Measurements from ENCODE around the gene PON3.

Gene PON3

GRCh38 chr7:95411036-95411435, 14.9 kb upstream of the PON3 start:
- no peaks in the 10 kb centered on the region for H3K9me3 ChIP-seq (ENCODE audit: control insufficient read depth, insufficient read depth, low read length)
- no peaks in the 10 kb centered on the region for H3K27me3 ChIP-seq (ENCODE audit: control insufficient read depth, insufficient read depth, low read length)
- H3K36me3 ChIP-seq (ENCODE audit: control insufficient read depth, insufficient read depth, low read length): peaks cover 49% of the 10 kb centered on the region
- H3K4me1 ChIP-seq (ENCODE audit: control insufficient read depth, insufficient read depth, low read length): no peaks in the 10 kb centered on the region
- H3K4me3 ChIP-seq (ENCODE audit: low read depth, low read length): no peak overlapping the region
- no peak overlapping the region for H3K9ac ChIP-seq (ENCODE audit: low read depth, low read length)
- H3K27ac ChIP-seq (ENCODE audit: low read depth, low read length): no peak overlapping the region

- no peaks in the 10 kb centered on the region for H3K9me3 ChIP-seq (ENCODE audit: control insufficient read depth, insufficient read depth, low read length)
Measured at GRCh38 chr7:95407751-95408150, 11.6 kb upstream of the PON3 start.

GRCh38 chr7:95405800-95406199, 9.6 kb upstream of the PON3 start:
- Histone ChIP-seq H3K9me3 (ENCODE audit: control insufficient read depth, insufficient read depth, low read length) (no peaks in the 10 kb centered on the region), H3K27ac (ENCODE audit: low read depth, low read length) (no peak overlapping the region), H3K9ac (ENCODE audit: low read depth, low read length) (no peak overlapping the region), H3K27me3 (ENCODE audit: control insufficient read depth, insufficient read depth, low read length) (no peaks in the 10 kb centered on the region), H3K4me3 (ENCODE audit: low read depth, low read length) (no peak overlapping the region), H3K36me3 (ENCODE audit: control insufficient read depth, insufficient read depth, low read length) (peaks cover 52% of the 10 kb centered on the region), H3K4me1 (ENCODE audit: control insufficient read depth, insufficient read depth, low read length) (no peaks in the 10 kb centered on the region)

More at GRCh38 chr7:95407751-95408150, 11.6 kb upstream of the PON3 start:
- H3K4me1 ChIP-seq (ENCODE audit: control insufficient read depth, insufficient read depth, low read length): no peaks in the 10 kb centered on the region
- no peak overlapping the region for H3K9ac ChIP-seq (ENCODE audit: low read depth, low read length)
- H3K27ac ChIP-seq (ENCODE audit: low read depth, low read length): no peak overlapping the region
- H3K27me3 ChIP-seq (ENCODE audit: control insufficient read depth, insufficient read depth, low read length): no peaks in the 10 kb centered on the region
- H3K36me3 ChIP-seq (ENCODE audit: control insufficient read depth, insufficient read depth, low read length): peaks cover 65% of the 10 kb centered on the region
- H3K4me3 ChIP-seq (ENCODE audit: low read depth, low read length): no peak overlapping the region

- H3K36me3 ChIP-seq (ENCODE audit: control insufficient read depth, insufficient read depth, low read length): peaks cover 46% of the 10 kb centered on the region
Measured at GRCh38 chr7:95405208-95405607, 9.0 kb upstream of the PON3 start.

GRCh38 chr7:95404316-95404865, 8.2 kb upstream of the PON3 start:
- no peaks in the 10 kb centered on the region for H3K9me3 ChIP-seq (ENCODE audit: control insufficient read depth, insufficient read depth, low read length)
- no peak overlapping the region for H3K27ac ChIP-seq (ENCODE audit: low read depth, low read length)
- no peak overlapping the region for H3K9ac ChIP-seq (ENCODE audit: low read depth, low read length)
- H3K36me3 ChIP-seq (ENCODE audit: control insufficient read depth, insufficient read depth, low read length): peaks cover 40% of the 10 kb centered on the region
- H3K4me3 ChIP-seq (ENCODE audit: low read depth, low read length): no peak overlapping the region
- no peaks in the 10 kb centered on the region for H3K27me3 ChIP-seq (ENCODE audit: control insufficient read depth, insufficient read depth, low read length)
- H3K4me1 ChIP-seq (ENCODE audit: control insufficient read depth, insufficient read depth, low read length): no peaks in the 10 kb centered on the region

More at GRCh38 chr7:95405208-95405607, 9.0 kb upstream of the PON3 start:
- H3K4me3 ChIP-seq (ENCODE audit: low read depth, low read length): no peak overlapping the region
- H3K4me1 ChIP-seq (ENCODE audit: control insufficient read depth, insufficient read depth, low read length): no peaks in the 10 kb centered on the region
- no peak overlapping the region for H3K9ac ChIP-seq (ENCODE audit: low read depth, low read length)
- no peaks in the 10 kb centered on the region for H3K9me3 ChIP-seq (ENCODE audit: control insufficient read depth, insufficient read depth, low read length)
- H3K27me3 ChIP-seq (ENCODE audit: control insufficient read depth, insufficient read depth, low read length): no peaks in the 10 kb centered on the region
- no peak overlapping the region for H3K27ac ChIP-seq (ENCODE audit: low read depth, low read length)

GRCh38 chr7:95398155-95398940, 2.2 kb upstream of the PON3 start:
- H3K27ac ChIP-seq (ENCODE audit: low read depth, low read length): no peak overlapping the region
- peaks cover 11% of the 10 kb centered on the region for H3K27me3 ChIP-seq (ENCODE audit: control insufficient read depth, insufficient read depth, low read length)
- no peaks in the 10 kb centered on the region for H3K4me1 ChIP-seq (ENCODE audit: control insufficient read depth, insufficient read depth, low read length)
- H3K36me3 ChIP-seq (ENCODE audit: control insufficient read depth, insufficient read depth, low read length): peaks cover 4% of the 10 kb centered on the region; the same call in 1 of the 2 replicates
- no peak overlapping the region for H3K4me3 ChIP-seq (ENCODE audit: low read depth, low read length)
- no peaks in the 10 kb centered on the region for H3K9me3 ChIP-seq (ENCODE audit: control insufficient read depth, insufficient read depth, low read length)
- no peak overlapping the region for H3K9ac ChIP-seq (ENCODE audit: low read depth, low read length)

GRCh38 chr7:95397381-95397780, 1.2 kb upstream of the PON3 start:
- H3K4me3 ChIP-seq (ENCODE audit: low read depth, low read length): peak overlapping the region; percentile 69; the same call in 1 of the 2 replicates
- no peaks in the 10 kb centered on the region for H3K4me1 ChIP-seq (ENCODE audit: control insufficient read depth, insufficient read depth, low read length)
- H3K27me3 ChIP-seq (ENCODE audit: control insufficient read depth, insufficient read depth, low read length): peaks cover 11% of the 10 kb centered on the region
- no peaks in the 10 kb centered on the region for H3K36me3 ChIP-seq (ENCODE audit: control insufficient read depth, insufficient read depth, low read length)
- no peaks in the 10 kb centered on the region for H3K9me3 ChIP-seq (ENCODE audit: control insufficient read depth, insufficient read depth, low read length)
- no peak overlapping the region for H3K27ac ChIP-seq (ENCODE audit: low read depth, low read length)
- H3K9ac ChIP-seq (ENCODE audit: low read depth, low read length): no peak overlapping the region

GRCh38 chr7:95395755-95396135, 430 bp downstream of the PON3 start:
- Histone ChIP-seq H3K27me3 (ENCODE audit: control insufficient read depth, insufficient read depth, low read length) (peaks cover 11% of the 10 kb centered on the region), H3K36me3 (ENCODE audit: control insufficient read depth, insufficient read depth, low read length) (no peaks in the 10 kb centered on the region), H3K4me1 (ENCODE audit: control insufficient read depth, insufficient read depth, low read length) (no peaks in the 10 kb centered on the region), H3K27ac (ENCODE audit: low read depth, low read length) (no peak overlapping the region), H3K9me3 (ENCODE audit: control insufficient read depth, insufficient read depth, low read length) (no peaks in the 10 kb centered on the region), H3K9ac (ENCODE audit: low read depth, low read length) (no peak overlapping the region), H3K4me3 (ENCODE audit: low read depth, low read length) (peak overlapping the region; percentile 69)

GRCh38 chr7:95394370-95394769, 1.8 kb downstream of the PON3 start:
- Histone ChIP-seq H3K4me3 (ENCODE audit: low read depth, low read length) (no peak overlapping the region), H3K4me1 (ENCODE audit: control insufficient read depth, insufficient read depth, low read length) (no peaks in the 10 kb centered on the region), H3K9me3 (ENCODE audit: control insufficient read depth, insufficient read depth, low read length) (no peaks in the 10 kb centered on the region), H3K27me3 (ENCODE audit: control insufficient read depth, insufficient read depth, low read length) (peaks cover 11% of the 10 kb centered on the region), H3K27ac (ENCODE audit: low read depth, low read length) (no peak overlapping the region), H3K36me3 (ENCODE audit: control insufficient read depth, insufficient read depth, low read length) (no peaks in the 10 kb centered on the region), H3K9ac (ENCODE audit: low read depth, low read length) (no peak overlapping the region)

GRCh38 chr7:95391761-95392160, 4.4 kb downstream of the PON3 start:
- Histone ChIP-seq H3K4me3 (ENCODE audit: low read depth, low read length) (no peak overlapping the region), H3K36me3 (ENCODE audit: control insufficient read depth, insufficient read depth, low read length) (no peaks in the 10 kb centered on the region), H3K9me3 (ENCODE audit: control insufficient read depth, insufficient read depth, low read length) (no peaks in the 10 kb centered on the region)

GRCh38 chr7:95389516-95389915, 6.7 kb downstream of the PON3 start:
- H3K4me3 ChIP-seq (ENCODE audit: low read depth, low read length): no peak overlapping the region
- H3K27me3 ChIP-seq (ENCODE audit: control insufficient read depth, insufficient read depth, low read length): no peaks in the 10 kb centered on the region
- H3K27ac ChIP-seq (ENCODE audit: low read depth, low read length): no peak overlapping the region
- H3K9me3 ChIP-seq (ENCODE audit: control insufficient read depth, insufficient read depth, low read length): no peaks in the 10 kb centered on the region
- H3K36me3 ChIP-seq (ENCODE audit: control insufficient read depth, insufficient read depth, low read length): no peaks in the 10 kb centered on the region
- H3K9ac ChIP-seq (ENCODE audit: low read depth, low read length): no peak overlapping the region
- no peaks in the 10 kb centered on the region for H3K4me1 ChIP-seq (ENCODE audit: control insufficient read depth, insufficient read depth, low read length)

More at GRCh38 chr7:95391761-95392160, 4.4 kb downstream of the PON3 start:
- H3K9ac ChIP-seq (ENCODE audit: low read depth, low read length): no peak overlapping the region
- H3K4me1 ChIP-seq (ENCODE audit: control insufficient read depth, insufficient read depth, low read length): no peaks in the 10 kb centered on the region
- no peak overlapping the region for H3K27ac ChIP-seq (ENCODE audit: low read depth, low read length)
- peaks cover 3% of the 10 kb centered on the region for H3K27me3 ChIP-seq (ENCODE audit: control insufficient read depth, insufficient read depth, low read length)
